Common myeloid progenitor, CD34-positive (primary cell): Measurements from ENCODE around the gene CDK10.
"Not testable (repeated sequence)": the region's sequence is repeated elsewhere in the genome, so short reads cannot be mapped to it uniquely, and the experiment has no call there.

Source experiments
- CTCF ChIA-PET: fragments of 350-600 bp; sonication (Branson Sonifier 250); formaldehyde crosslinking; loops from one replicate; lab custom pipeline; 2021; ENCODE audit warnings: antibody characterized with exemption; lab: Charles Lee
- POLR2A ChIA-PET: fragments of 350-600 bp; sonication (Branson Sonifier 250); formaldehyde crosslinking; loops from one replicate; lab custom pipeline; 2021; ENCODE audit warnings: antibody characterized with exemption; lab: Charles Lee
- DNase-seq, 3 donors: peaks; one replicate each; pipeline versions ENCODE4 v3.0.0 to v3.0.0-alpha.2; 2013
- H3K27ac ChIP-seq, 2 experiments: 1 replicate in 1 of 2; 2 replicates in 1 of 2; pipeline ENCODE4 v1.7.0; 2013; ENCODE audit warnings: inconsistent platforms in 2 of 2, low read length in 2 of 2, mild to moderate bottlenecking in 2 of 2, low read depth in 1 of 2, moderate library complexity in 1 of 2; ENCODE audit not compliant: severe bottlenecking in 2 of 2, insufficient read depth in 1 of 2, poor library complexity in 1 of 2
- H3K27me3 ChIP-seq, 5 experiments: replicated peaks in 2 of 5; 1 replicate in 3 of 5; 2 replicates in 2 of 5; pipeline versions ENCODE4 v1.6.1 to v1.7.0; 2013; ENCODE audit warnings: low read length in 4 of 5, mild to moderate bottlenecking in 2 of 5, moderate library complexity in 2 of 5, inconsistent platforms in 1 of 5; ENCODE audit not compliant: insufficient read depth in 5 of 5, control insufficient read depth in 4 of 5
- H3K36me3 ChIP-seq, 4 experiments: 1 replicate in 2 of 4; 2 replicates in 2 of 4; pipeline versions ENCODE4 v1.6.1 to v1.7.0; 2013; ENCODE audit warnings: low read length in 3 of 4, control low read depth in 1 of 4, mild to moderate bottlenecking in 1 of 4; ENCODE audit not compliant: control insufficient read depth in 4 of 4, insufficient read depth in 4 of 4
- H3K4me1 ChIP-seq, 4 experiments: 1 replicate in 3 of 4; 2 replicates in 1 of 4; pipeline versions ENCODE4 v1.6.1 to v1.7.1; 2013; ENCODE audit warnings: low read length in 3 of 4, mild to moderate bottlenecking in 3 of 4, control low read depth in 1 of 4, inconsistent platforms in 1 of 4, moderate library complexity in 1 of 4; ENCODE audit not compliant: control insufficient read depth in 4 of 4, insufficient read depth in 4 of 4; ENCODE audit errors: control extremely low read depth in 1 of 4
- H3K4me3 ChIP-seq, 7 experiments: 1 replicate in 4 of 7; 2 replicates in 3 of 7; pipeline versions ENCODE4 v1.5.1 to v1.7.0; 2013; ENCODE audit warnings: mild to moderate bottlenecking in 7 of 7, low read length in 6 of 7, moderate library complexity in 6 of 7, inconsistent platforms in 2 of 7, low read depth in 2 of 7, control low read depth in 1 of 7; ENCODE audit not compliant: insufficient read depth in 4 of 7, control insufficient read depth in 1 of 7; ENCODE audit errors: extremely low read depth in 1 of 7
- H3K9me3 ChIP-seq, 5 experiments: 1 replicate in 4 of 5; 2 replicates in 1 of 5; pipeline versions ENCODE4 v1.6.1 to v1.7.1; 2013; ENCODE audit warnings: low read length in 4 of 5, mild to moderate bottlenecking in 2 of 5, inconsistent platforms in 1 of 5, low read depth in 1 of 5, moderate library complexity in 1 of 5; ENCODE audit not compliant: control insufficient read depth in 4 of 5, insufficient read depth in 2 of 5; ENCODE audit errors: control extremely low read depth in 1 of 5
- WGBS: methylation state at CpG from one replicate; pipeline ENCODE4 v1.1.5; 2013; ENCODE audit not compliant: insufficient coverage; 5-methylcytosine and 5-hydroxymethylcytosine counted together

CDK10 gene

GRCh38 chr16:89694784-89695085 lies 8.2 kb downstream of the CDK10 start:
- H3K27ac ChIP-seq, H3K9me3 ChIP-seq, H3K4me3 ChIP-seq, DNase-seq, H3K27me3 ChIP-seq: not testable (repeated sequence)
- WGBS: 93% methylated on average over 18 of the region's 23 CpGs
- Histone ChIP-seq H3K36me3 (peaks cover 5 to 62% (median 39%) of the 10 kb centered on the region in 4 experiments), H3K4me1 (peaks cover 0 to 14% (median 13%) of the 10 kb centered on the region in 4 experiments)
- ChIA-PET POLR2A (interaction anchor here (2.0 kb wide), 1 partner anchor 8 kb away, joined by 4 read pairs; the partner anchor contains the start of gene CDK10), CTCF (interaction anchor here (1.0 kb wide), 1 partner anchor 98 kb away, joined by 3 read pairs; no protein-coding TSS in a partner anchor)

- ChIA-PET CTCF (interaction anchor here (1.0 to 1.2 kb wide), 3 partner anchors 10 to 98 kb away, joined by 3 to 4 read pairs (median 3); no protein-coding TSS in a partner anchor), POLR2A (interaction anchor here (2.0 kb wide), 1 partner anchor 9 kb away, joined by 4 read pairs; the partner anchor contains the start of gene CDK10)
- no peaks in the 10 kb centered on the region for H3K27me3 ChIP-seq
- H3K4me3 ChIP-seq: no peak overlapping the region
- no peaks in the 10 kb centered on the region for H3K9me3 ChIP-seq
- no peak for DNase-seq
- peaks cover 5 to 59% (median 36%) of the 10 kb centered on the region in 4 experiments for H3K36me3 ChIP-seq
- 98% methylated on average over 28 of the region's 31 CpGs for WGBS
- H3K27ac ChIP-seq: no peak overlapping the region
- peaks cover 0 to 20% (median 18%) of the 10 kb centered on the region in 4 experiments for H3K4me1 ChIP-seq
Observed at GRCh38 chr16:89695086-89695874, 8.8 kb downstream of the CDK10 start.

- WGBS: 84% methylated on average over 16 of the region's 25 CpGs
- Histone ChIP-seq H3K36me3 (peaks cover 5 to 54% (median 33%) of the 10 kb centered on the region in 4 experiments), H3K4me3 (no peak overlapping the region), H3K27ac (no peak overlapping the region), H3K27me3 (no peaks in the 10 kb centered on the region), H3K9me3 (no peaks in the 10 kb centered on the region), H3K4me1 (peaks cover 2 to 28% (median 26%) of the 10 kb centered on the region in 4 experiments)
- POLR2A ChIA-PET: interaction anchor here (2.0 kb wide), 1 partner anchor 10 kb away, joined by 4 read pairs; the partner anchor contains the start of gene CDK10
- CTCF ChIA-PET: interaction anchor here (0.9 to 1.2 kb wide), 3 partner anchors 9 to 25 kb away, joined by 3 to 4 read pairs (median 3); no protein-coding TSS in a partner anchor
- DNase-seq: no peak
Observed at GRCh38 chr16:89695875-89696669, 9.6 kb downstream of the CDK10 start.

- H3K36me3 ChIP-seq: peaks cover 5 to 48% (median 30%) of the 10 kb centered on the region in 4 experiments
- no peaks in the 10 kb centered on the region for H3K27me3 ChIP-seq
- no peaks in the 10 kb centered on the region for H3K9me3 ChIP-seq
- no peak overlapping the region for H3K4me3 ChIP-seq
- 41% methylated on average over 18 of the region's 18 CpGs for WGBS
- ChIA-PET CTCF (interaction anchor here (0.9 to 1.2 kb wide), 4 partner anchors 9 to 53 kb away, joined by 3 to 4 read pairs (median 3); no protein-coding TSS in a partner anchor), POLR2A (no interaction called here)
- DNase-seq: peak in 2 of 3 donors; percentile 70 to 80
- peaks cover 2 to 30% (median 29%) of the 10 kb centered on the region in 4 experiments for H3K4me1 ChIP-seq
- no peak overlapping the region for H3K27ac ChIP-seq
Observed at GRCh38 chr16:89696670-89697128, 10.2 kb downstream of the CDK10 start.

GRCh38 chr16:89697161-89697615 lies 10.7 kb downstream of the CDK10 start:
- ChIA-PET POLR2A (no interaction called here), CTCF (interaction anchor here (0.9 to 3.3 kb wide), 4 partner anchors 8 to 166 kb away, joined by 3 to 14 read pairs (median 3); partner anchors contain the start of gene CPNE7)
- WGBS: 97% methylated on average over 18 of the region's 19 CpGs
- Histone ChIP-seq H3K36me3 (peaks cover 5 to 43% (median 27%) of the 10 kb centered on the region in 4 experiments), H3K4me3 (no peak overlapping the region), H3K27me3 (no peaks in the 10 kb centered on the region), H3K27ac (no peak overlapping the region), H3K9me3 (no peaks in the 10 kb centered on the region), H3K4me1 (peaks cover 2 to 33% (median 31%) of the 10 kb centered on the region in 4 experiments)
- DNase-seq: no peak

- DNase-seq: no peak
Observed at GRCh38 chr16:89697616-89698331, 11.3 kb downstream of the CDK10 start.

More at GRCh38 chr16:89697616-89698331, 11.3 kb downstream of the CDK10 start:
- Histone ChIP-seq H3K9me3 (no peaks in the 10 kb centered on the region), H3K36me3 (peaks cover 5 to 39% (median 23%) of the 10 kb centered on the region in 4 experiments), H3K4me3 (no peak overlapping the region), H3K4me1 (peaks cover 2 to 34% (median 33%) of the 10 kb centered on the region in 4 experiments), H3K27ac (no peak overlapping the region), H3K27me3 (no peaks in the 10 kb centered on the region)
- 96% methylated on average over 32 of the region's 32 CpGs for WGBS
- ChIA-PET POLR2A (no interaction called here), CTCF (interaction anchor here (0.6 to 4.4 kb wide), 7 partner anchors 12 to 283 kb away, joined by 3 to 31 read pairs (median 4); partner anchors contain the start of gene CPNE7)
